GM12864 (cell line): ENCODE measurements around the gene CD7.

Experiments
- DNase-seq: peaks from one replicate; pipeline ENCODE4 v3.0.0-alpha.2; 2011; ENCODE audit warnings: low read depth
- H3K4me3 ChIP-seq: 2 replicates; pipeline ENCODE4 v1.5.1; 2011; ENCODE audit warnings: mild to moderate bottlenecking, low read depth, low read length, control low read depth
- CTCF ChIP-seq: IDR thresholded peaks from 2 replicates; pipeline ENCODE4 v1.5.1; 2011; ENCODE audit warnings: low read depth, mild to moderate bottlenecking, moderate library complexity, low read length, control low read depth, inconsistent platforms; ENCODE audit errors: missing control alignments

Gene CD7

GRCh38 chr17:82338858-82339633, 21.6 kb upstream of the CD7 start:
- no peak for TF ChIP-seq CTCF

GRCh38 chr17:82334622-82335394, 17.4 kb upstream of the CD7 start:
- peak overlapping the region; percentile 23 for H3K4me3 ChIP-seq
- no peak for DNase-seq
- TF ChIP-seq CTCF, result no peak

More at GRCh38 chr17:82338858-82339633, 21.6 kb upstream of the CD7 start:
- no peak overlapping the region for H3K4me3 ChIP-seq
- no peak for DNase-seq

DNA sequence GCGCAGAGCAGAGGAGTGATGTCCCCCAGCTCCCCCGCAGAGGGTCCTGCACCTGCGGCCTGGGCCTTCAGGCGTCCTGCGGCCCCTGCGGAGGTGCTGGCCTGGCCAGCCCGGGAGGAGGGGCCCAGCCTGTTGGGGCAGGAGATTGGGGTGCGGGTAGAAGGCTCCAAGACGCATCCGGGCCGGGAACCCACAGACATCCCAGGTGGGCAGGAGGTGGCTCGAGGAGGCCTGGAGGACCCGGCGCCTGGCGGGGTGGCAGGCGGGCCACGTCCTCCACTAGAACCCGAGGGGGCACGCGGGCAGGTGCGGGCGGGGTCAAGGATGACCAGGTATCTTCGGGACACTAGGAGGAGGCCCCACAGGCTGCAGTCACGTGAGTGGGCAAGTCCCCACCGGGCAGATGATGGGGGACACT, 16.8 kb upstream of the CD7 start:
- no peak overlapping the region for H3K4me3 ChIP-seq
- TF ChIP-seq CTCF, result no peak
- DNase-seq, result no peak

DNA sequence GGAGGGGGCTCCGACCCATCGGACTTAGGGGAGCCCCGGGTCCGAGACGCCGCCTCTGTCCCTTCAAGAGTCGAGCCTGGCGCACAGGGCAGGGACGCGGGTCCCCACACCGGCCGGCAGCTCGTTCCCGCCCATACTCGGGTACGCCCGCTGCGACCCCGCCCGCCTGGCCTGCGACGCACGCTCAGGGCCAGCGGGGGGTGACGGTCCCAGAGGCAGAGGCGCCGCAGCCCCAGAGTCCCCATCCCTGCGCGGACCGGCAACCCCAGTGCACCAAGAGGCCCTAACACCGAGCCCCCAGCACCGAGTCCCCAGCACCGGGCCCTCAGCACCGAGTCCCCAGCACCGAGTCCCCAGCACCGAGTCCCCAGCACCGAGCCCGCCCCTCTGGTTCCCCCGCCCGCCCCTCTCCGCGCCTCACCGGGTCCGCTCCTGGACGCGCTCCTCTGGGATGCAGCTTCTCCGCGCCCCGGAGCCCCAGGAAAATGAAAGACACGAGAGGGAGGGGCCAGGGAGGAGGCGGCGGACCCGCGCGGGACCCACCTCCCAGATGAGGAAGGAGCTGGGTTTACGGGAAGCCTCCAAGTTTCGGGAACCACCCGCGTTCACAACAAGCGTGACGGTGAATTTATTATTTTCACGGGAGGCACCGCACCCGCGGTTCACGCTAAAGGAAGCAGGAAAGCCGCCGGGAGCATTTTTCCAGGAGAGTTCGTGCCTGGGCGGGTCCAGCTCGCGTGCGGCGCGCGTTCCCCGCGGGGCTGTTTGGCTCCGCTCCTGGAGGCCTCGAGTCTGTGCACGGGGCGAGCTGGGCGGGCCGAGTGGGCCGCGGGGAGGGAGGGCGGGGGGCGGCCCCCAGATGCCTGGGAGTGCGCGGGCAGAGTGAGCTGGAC, 16.1 kb upstream of the CD7 start, which contains the start of gene SECTM1:
SECTM1 (minus strand) TSS at position 488 of the 893 bp plus-strand sequence. CDS start 6,526 bp downstream, outside the sequence.
- TF ChIP-seq CTCF, result no peak
- peak within 1 kb of the TSS; percentile 23; the same call in 1 of the 2 replicates for H3K4me3 ChIP-seq
- DNase-seq, result no peak

- no peak for TF ChIP-seq CTCF
- DNase-seq, result no peak
- H3K4me3 ChIP-seq, result no peak overlapping the region
Observed at GRCh38 chr17:82332669-82333278, 15.4 kb upstream of the CD7 start.

- no peak overlapping the region for H3K4me3 ChIP-seq
Observed at GRCh38 chr17:82331345-82331939, 14.0 kb upstream of the CD7 start.

More at GRCh38 chr17:82331345-82331939, 14.0 kb upstream of the CD7 start:
- no peak for DNase-seq
- no peak for TF ChIP-seq CTCF
